ENCODE measurements around the gene RASAL1. TPM values are rescaled to one million over a fixed set of nuclear protein-coding genes. Genes with fewer than 3 reads are reported as not detected.

The RASAL1 gene
- total RNA-seq, 1 experiment from 2014 or later: 14.9 TPM

DNA sequence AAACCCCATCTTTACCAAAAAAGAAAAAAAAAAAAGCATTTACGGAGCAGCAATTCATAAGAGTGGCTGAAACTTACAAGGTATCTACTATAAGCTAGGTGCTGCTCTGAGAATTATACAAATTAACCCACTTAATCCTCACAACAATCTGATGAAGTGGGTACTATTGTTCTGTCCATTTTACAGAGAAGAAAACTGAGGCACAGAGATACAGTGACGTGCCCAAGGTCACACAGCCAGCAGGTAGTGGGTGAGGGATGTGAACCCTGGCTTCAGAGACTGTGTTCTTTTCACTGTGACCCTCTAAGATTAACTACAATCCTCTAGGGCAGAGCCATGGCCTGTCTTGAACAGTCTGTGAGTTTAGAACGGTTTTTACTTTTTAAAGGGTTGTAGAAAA, 46.4 kb upstream of the RASAL1 start:
- Histone ChIP-seq H3K4me3 (no peak overlapping the region), H4K20me1 (ENCODE audit: insufficient read depth) (peaks cover 31% of the 10 kb centered on the region), H3K4me2 (no peak overlapping the region), H3K79me2 (ENCODE audit: low read depth) (peaks cover 49% of the 10 kb centered on the region), H3K9me3 (ENCODE audit: insufficient read depth, low read depth) (no peaks in the 10 kb centered on the region), H3K27me3 (ENCODE audit: insufficient read depth, low read depth) (no peaks in the 10 kb centered on the region), H3K4me1 (replicated peaks; ENCODE audit: insufficient read depth) (peaks cover 15% of the 10 kb centered on the region), H2AFZ (no peak overlapping the region), H3K27ac (no peak overlapping the region), H3K36me3 (ENCODE audit: low read depth) (peaks cover 34% of the 10 kb centered on the region), H3K9me2 (ENCODE audit: insufficient read depth) (no peaks in the 10 kb centered on the region), H3F3A (ENCODE audit: insufficient read depth, low read depth) (peaks cover 24% of the 10 kb centered on the region; the same call in 1 of the 2 replicates)
- ChIA-PET POLR2A (ENCODE audit: unreplicated experiment) (interaction anchor here (0.6 kb wide), 1 partner anchor 42 kb away, joined by 8 read pairs; no protein-coding TSS in a partner anchor), CTCF (no interaction called here)
- BruUV-seq (replicated peaks): no TSS peak
- intact Hi-C loops (cut with micrococcal nuclease; ENCODE audit: unreplicated experiment): no loop called here
- no peak for DNase-seq
- TF ChIP-seq, protein P1, sequence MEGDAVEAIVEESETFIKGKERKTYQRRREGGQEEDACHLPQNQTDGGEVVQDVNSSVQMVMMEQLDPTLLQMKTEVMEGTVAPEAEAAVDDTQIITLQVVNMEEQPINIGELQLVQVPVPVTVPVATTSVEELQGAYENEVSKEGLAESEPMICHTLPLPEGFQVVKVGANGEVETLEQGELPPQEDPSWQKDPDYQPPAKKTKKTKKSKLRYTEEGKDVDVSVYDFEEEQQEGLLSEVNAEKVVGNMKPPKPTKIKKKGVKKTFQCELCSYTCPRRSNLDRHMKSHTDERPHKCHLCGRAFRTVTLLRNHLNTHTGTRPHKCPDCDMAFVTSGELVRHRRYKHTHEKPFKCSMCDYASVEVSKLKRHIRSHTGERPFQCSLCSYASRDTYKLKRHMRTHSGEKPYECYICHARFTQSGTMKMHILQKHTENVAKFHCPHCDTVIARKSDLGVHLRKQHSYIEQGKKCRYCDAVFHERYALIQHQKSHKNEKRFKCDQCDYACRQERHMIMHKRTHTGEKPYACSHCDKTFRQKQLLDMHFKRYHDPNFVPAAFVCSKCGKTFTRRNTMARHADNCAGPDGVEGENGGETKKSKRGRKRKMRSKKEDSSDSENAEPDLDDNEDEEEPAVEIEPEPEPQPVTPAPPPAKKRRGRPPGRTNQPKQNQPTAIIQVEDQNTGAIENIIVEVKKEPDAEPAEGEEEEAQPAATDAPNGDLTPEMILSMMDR (conservative IDR thresholded peaks at IDR 0.05): no peak
- no peak for TF ChIP-seq EZH2 (IDR thresholded peaks at IDR 0.05; ENCODE audit: low read depth)

GRCh38 chr12:113180333-113180732, 44.8 kb upstream of the RASAL1 start:
- Histone ChIP-seq H3K9me3 (ENCODE audit: insufficient read depth, low read depth) (no peaks in the 10 kb centered on the region), H3K4me2 (no peak overlapping the region), H3K27me3 (ENCODE audit: insufficient read depth, low read depth) (no peaks in the 10 kb centered on the region), H3K27ac (no peak overlapping the region), H3K79me2 (ENCODE audit: low read depth) (peaks cover 36% of the 10 kb centered on the region), H3F3A (ENCODE audit: insufficient read depth, low read depth) (peaks cover 13% of the 10 kb centered on the region; the same call in 1 of the 2 replicates), H3K4me1 (replicated peaks; ENCODE audit: insufficient read depth) (peaks cover 6% of the 10 kb centered on the region), H2AFZ (no peak overlapping the region), H3K36me3 (ENCODE audit: low read depth) (peaks cover 34% of the 10 kb centered on the region), H3K4me3 (no peak overlapping the region), H3K9me2 (ENCODE audit: insufficient read depth) (no peaks in the 10 kb centered on the region), H4K20me1 (ENCODE audit: insufficient read depth) (peaks cover 31% of the 10 kb centered on the region)
- ChIA-PET CTCF (no interaction called here), POLR2A (ENCODE audit: unreplicated experiment) (no interaction called here)
- DNase-seq: no peak
- intact Hi-C loops (cut with micrococcal nuclease; ENCODE audit: unreplicated experiment): no loop called here
- TF ChIP-seq, protein P1 (conservative IDR thresholded peaks at IDR 0.05): no peak
- no peak for TF ChIP-seq EZH2 (IDR thresholded peaks at IDR 0.05; ENCODE audit: low read depth)
- BruUV-seq (replicated peaks): no TSS peak

DNA sequence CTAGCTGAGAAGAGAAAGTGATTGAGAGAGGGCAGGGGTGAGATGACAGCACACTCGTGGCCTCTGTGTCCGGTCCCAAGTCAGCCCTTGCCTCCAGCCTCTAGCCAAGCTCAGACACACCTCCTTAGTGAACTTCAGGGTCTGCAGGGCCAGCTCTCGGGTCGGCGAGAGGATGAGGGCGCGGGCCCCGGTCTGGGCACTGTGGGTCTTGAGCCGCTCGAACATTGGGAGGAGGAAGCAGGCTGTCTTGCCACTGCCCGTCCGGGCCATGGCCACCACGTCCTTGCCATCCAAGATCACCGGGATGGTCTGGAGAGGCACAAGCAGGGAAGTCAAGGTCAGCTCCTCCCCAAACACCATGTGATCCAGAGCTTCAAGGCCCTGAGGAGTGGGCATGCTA, 43.5 kb upstream of the RASAL1 start:
- peaks cover 36% of the 10 kb centered on the region for H3K36me3 ChIP-seq (ENCODE audit: low read depth)
- H3K27ac ChIP-seq: no peak overlapping the region
- ChIA-PET POLR2A (ENCODE audit: unreplicated experiment) (no interaction called here), CTCF (no interaction called here)
- H3K79me2 ChIP-seq (ENCODE audit: low read depth): peaks cover 30% of the 10 kb centered on the region
- TF ChIP-seq, protein P1 (conservative IDR thresholded peaks at IDR 0.05): no peak
- TF ChIP-seq EZH2 (IDR thresholded peaks at IDR 0.05; ENCODE audit: low read depth): no peak
- no peak overlapping the region for H3K4me3 ChIP-seq
- H3F3A ChIP-seq (ENCODE audit: insufficient read depth, low read depth): peaks cover 15% of the 10 kb centered on the region; the same call in 1 of the 2 replicates
- peaks cover 30% of the 10 kb centered on the region for H4K20me1 ChIP-seq (ENCODE audit: insufficient read depth)
- H3K27me3 ChIP-seq (ENCODE audit: insufficient read depth, low read depth): no peaks in the 10 kb centered on the region
- no peak overlapping the region for H2AFZ ChIP-seq
- no peaks in the 10 kb centered on the region for H3K9me3 ChIP-seq (ENCODE audit: insufficient read depth, low read depth)
- no TSS peak for BruUV-seq (replicated peaks)
- H3K9me2 ChIP-seq (ENCODE audit: insufficient read depth): no peaks in the 10 kb centered on the region
- DNase-seq: no peak
- H3K4me1 ChIP-seq (replicated peaks; ENCODE audit: insufficient read depth): peaks cover 4% of the 10 kb centered on the region
- no peak overlapping the region for H3K4me2 ChIP-seq
- intact Hi-C loops (cut with micrococcal nuclease; ENCODE audit: unreplicated experiment): no loop called here

Measured in PC-9 (cell line).